ENCODE measurements around the gene RANBP1.

- peak; percentile 96 for TF ChIP-seq CTCF (conservative IDR thresholded peaks at IDR 0.05)
- no peak for TF ChIP-seq ZFX (IDR thresholded peaks at IDR 0.05)
Observed at GRCh38 chr22:20156611-20157429, 40.9 kb downstream of the RANBP1 start.

Data from C4-2B (cell line).